Measurements from ENCODE around the gene KRT77.

The KRT77 gene

DNA sequence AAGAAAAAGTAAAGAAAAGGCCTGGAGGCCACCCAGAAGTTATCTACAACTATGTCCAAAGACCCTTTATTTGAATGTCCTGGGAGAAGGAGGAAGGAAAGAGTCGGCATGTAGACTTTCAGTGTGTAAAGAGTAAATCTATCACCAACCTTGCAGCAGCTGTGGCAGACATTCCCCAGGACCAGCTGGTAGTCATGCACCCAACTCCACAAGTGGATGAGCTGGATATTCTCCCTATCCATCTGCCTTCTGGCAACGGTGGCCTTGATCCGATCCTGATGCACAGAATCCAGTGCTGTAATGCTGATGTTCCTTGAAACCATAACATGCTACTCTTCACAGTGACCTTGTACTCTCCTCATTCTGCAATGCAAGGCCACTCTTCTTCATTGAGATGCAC is 46.5 kb upstream of the KRT77 start:
- no peaks in the 10 kb centered on the region for H3K79me1 ChIP-seq (ENCODE audit: low read depth, low read length)
- no peak overlapping the region for H3K23ac ChIP-seq (ENCODE audit: low read depth, low read length, poor library complexity)
- WGBS, 2 donors (ENCODE audit: extremely low coverage in 2 of 2, insufficient read length in 2 of 2, insufficient replicate concordance in 1 of 2), result no CpG with 5 or more reads among the region's 3 CpGs
- H2AFZ ChIP-seq (ENCODE audit: low read length), result no peak overlapping the region
- no peaks in the 10 kb centered on the region for H3K36me3 ChIP-seq (replicated peaks in 1 of 2; ENCODE audit: control insufficient read depth in 2 of 2, insufficient read depth in 2 of 2, low read length in 2 of 2)
- no peak overlapping the region for H2BK120ac ChIP-seq (ENCODE audit: low read depth, low read length)
- H3K27ac ChIP-seq (replicated peaks; ENCODE audit: low read length), result no peak overlapping the region
- no peaks in the 10 kb centered on the region for H3K4me1 ChIP-seq (ENCODE audit: control insufficient read depth in 2 of 2, insufficient read depth in 1 of 2, low read depth in 1 of 2, low read length in 2 of 2)
- H3K14ac ChIP-seq (ENCODE audit: low read length), result no peak overlapping the region
- H2BK12ac ChIP-seq (ENCODE audit: low read length), result no peak overlapping the region
- peaks cover 0 to 2% of the 10 kb centered on the region in 2 donors for H3K9me3 ChIP-seq (replicated peaks in 1 of 2; ENCODE audit: control insufficient read depth in 2 of 2, insufficient read depth in 1 of 2, low read depth in 1 of 2, low read length in 2 of 2)
- H2BK15ac ChIP-seq (ENCODE audit: low read length), result no peak overlapping the region
- H3K4me2 ChIP-seq (ENCODE audit: insufficient read depth, low read length, poor library complexity, severe bottlenecking), result no peak overlapping the region
- no peaks in the 10 kb centered on the region for H3K27me3 ChIP-seq (ENCODE audit: control insufficient read depth in 3 of 3, insufficient read depth in 3 of 3, low read depth in 1 of 3, low read length in 3 of 3)
- H4K8ac ChIP-seq (ENCODE audit: low read depth, low read length), result no peak overlapping the region
- no peak overlapping the region for H3K4ac ChIP-seq (ENCODE audit: low read length)
- no peak overlapping the region for H3K9ac ChIP-seq (ENCODE audit: low read depth, low read length, poor library complexity)
- no peak overlapping the region for H3K4me3 ChIP-seq (ENCODE audit: low read length in 2 of 2)
- DNase-seq (ENCODE audit: low spot score), result no peak
- no peak overlapping the region for H4K91ac ChIP-seq (ENCODE audit: low read depth, low read length, poor library complexity)
- H3K18ac ChIP-seq (ENCODE audit: low read length), result no peak overlapping the region
- H2AK5ac ChIP-seq (ENCODE audit: low read depth, low read length), result no peak overlapping the region
- H2BK5ac ChIP-seq (ENCODE audit: low read length), result no peak overlapping the region

DNA sequence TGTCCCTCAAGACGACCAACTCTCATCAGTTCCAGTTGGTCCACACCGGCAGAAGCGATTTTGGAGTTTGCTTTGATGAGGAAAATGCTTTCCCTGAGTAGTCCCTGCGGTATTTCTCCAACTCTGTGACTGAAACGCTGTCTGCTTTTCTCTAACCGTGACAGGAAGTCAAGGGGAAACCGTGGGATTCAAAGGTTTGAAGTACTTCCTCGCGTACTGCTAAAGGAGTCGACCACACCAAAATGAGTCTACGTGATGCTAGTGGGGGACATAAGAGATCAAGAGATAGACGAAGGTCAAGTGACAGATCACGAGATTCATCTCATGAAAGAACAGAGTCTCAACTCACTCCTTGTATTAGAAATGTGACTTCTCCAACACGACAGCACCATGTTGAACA is 45.3 kb upstream of the KRT77 start:
- H2BK12ac ChIP-seq (ENCODE audit: low read length), result no peak overlapping the region
- no peaks in the 10 kb centered on the region for H3K36me3 ChIP-seq (replicated peaks in 1 of 2; ENCODE audit: control insufficient read depth in 2 of 2, insufficient read depth in 2 of 2, low read length in 2 of 2)
- no peak overlapping the region for H2AK5ac ChIP-seq (ENCODE audit: low read depth, low read length)

DNA sequence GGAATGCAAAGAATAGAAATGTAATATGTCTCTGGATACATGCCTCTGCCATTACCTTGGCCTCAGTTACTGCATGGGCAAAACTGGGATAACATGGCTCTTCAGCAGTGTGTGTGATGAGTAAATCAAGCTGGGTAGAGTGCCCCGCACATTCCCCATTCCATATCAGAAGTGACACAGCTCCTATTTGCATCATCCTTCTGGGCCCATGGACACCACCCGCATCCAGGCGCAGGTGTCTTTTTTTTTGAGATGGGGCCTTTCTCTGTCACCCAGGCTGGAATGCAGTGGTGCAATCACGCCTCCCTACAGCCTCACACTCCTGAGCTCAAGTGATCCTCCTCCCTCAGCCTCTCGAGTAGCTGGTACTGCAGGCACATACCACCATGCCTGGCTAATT is 42.2 kb upstream of the KRT77 start:
- no peaks in the 10 kb centered on the region for H3K9me3 ChIP-seq (replicated peaks in 1 of 2; ENCODE audit: control insufficient read depth in 2 of 2, insufficient read depth in 1 of 2, low read depth in 1 of 2, low read length in 2 of 2)
- H2BK5ac ChIP-seq (ENCODE audit: low read length), result no peak overlapping the region
- no peak overlapping the region for H3K18ac ChIP-seq (ENCODE audit: low read length)
- H3K9ac ChIP-seq (ENCODE audit: low read depth, low read length, poor library complexity), result no peak overlapping the region
- H3K36me3 ChIP-seq (replicated peaks in 1 of 2; ENCODE audit: control insufficient read depth in 2 of 2, insufficient read depth in 2 of 2, low read length in 2 of 2), result no peaks in the 10 kb centered on the region
- no peak overlapping the region for H2AK5ac ChIP-seq (ENCODE audit: low read depth, low read length)
- no peaks in the 10 kb centered on the region for H3K4me1 ChIP-seq (ENCODE audit: control insufficient read depth in 2 of 2, insufficient read depth in 1 of 2, low read depth in 1 of 2, low read length in 2 of 2)
- no peak overlapping the region for H4K91ac ChIP-seq (ENCODE audit: low read depth, low read length, poor library complexity)
- no peak overlapping the region for H2BK12ac ChIP-seq (ENCODE audit: low read length)
- no peak overlapping the region for H3K14ac ChIP-seq (ENCODE audit: low read length)
- no CpG with 5 or more reads among the region's 5 CpGs for WGBS, 2 donors (ENCODE audit: extremely low coverage in 2 of 2, insufficient read length in 2 of 2, insufficient replicate concordance in 1 of 2)
- no peak overlapping the region for H4K8ac ChIP-seq (ENCODE audit: low read depth, low read length)
- no peak overlapping the region for H3K4me2 ChIP-seq (ENCODE audit: insufficient read depth, low read length, poor library complexity, severe bottlenecking)
- no peak overlapping the region for H3K4ac ChIP-seq (ENCODE audit: low read length)
- no peak overlapping the region for H2BK15ac ChIP-seq (ENCODE audit: low read length)
- no peak overlapping the region for H3K27ac ChIP-seq (replicated peaks; ENCODE audit: low read length)
- H2AFZ ChIP-seq (ENCODE audit: low read length), result no peak overlapping the region
- H3K23ac ChIP-seq (ENCODE audit: low read depth, low read length, poor library complexity), result no peak overlapping the region
- H2BK120ac ChIP-seq (ENCODE audit: low read depth, low read length), result no peak overlapping the region
- no peak overlapping the region for H3K4me3 ChIP-seq (ENCODE audit: low read length in 2 of 2)
- no peaks in the 10 kb centered on the region for H3K27me3 ChIP-seq (ENCODE audit: control insufficient read depth in 3 of 3, insufficient read depth in 3 of 3, low read depth in 1 of 3, low read length in 3 of 3)
- no peaks in the 10 kb centered on the region for H3K79me1 ChIP-seq (ENCODE audit: low read depth, low read length)
- no peak for DNase-seq (ENCODE audit: low spot score)

More for the DNA sequence above, 45.3 kb upstream of the KRT77 start:
- Histone ChIP-seq H4K8ac (ENCODE audit: low read depth, low read length) (no peak overlapping the region), H3K27me3 (ENCODE audit: control insufficient read depth in 3 of 3, insufficient read depth in 3 of 3, low read depth in 1 of 3, low read length in 3 of 3) (no peaks in the 10 kb centered on the region), H3K14ac (ENCODE audit: low read length) (no peak overlapping the region), H2BK120ac (ENCODE audit: low read depth, low read length) (no peak overlapping the region), H3K4me3 (ENCODE audit: low read length in 2 of 2) (no peak overlapping the region), H3K4ac (ENCODE audit: low read length) (no peak overlapping the region), H2AFZ (ENCODE audit: low read length) (no peak overlapping the region), H4K91ac (ENCODE audit: low read depth, low read length, poor library complexity) (no peak overlapping the region), H3K18ac (ENCODE audit: low read length) (no peak overlapping the region), H3K9ac (ENCODE audit: low read depth, low read length, poor library complexity) (no peak overlapping the region), H3K23ac (ENCODE audit: low read depth, low read length, poor library complexity) (no peak overlapping the region), H3K79me1 (ENCODE audit: low read depth, low read length) (no peaks in the 10 kb centered on the region), H2BK15ac (ENCODE audit: low read length) (no peak overlapping the region), H3K4me2 (ENCODE audit: insufficient read depth, low read length, poor library complexity, severe bottlenecking) (no peak overlapping the region), H3K9me3 (replicated peaks in 1 of 2; ENCODE audit: control insufficient read depth in 2 of 2, insufficient read depth in 1 of 2, low read depth in 1 of 2, low read length in 2 of 2) (peaks cover 0 to 2% of the 10 kb centered on the region in 2 donors), H2BK5ac (ENCODE audit: low read length) (no peak overlapping the region), H3K27ac (replicated peaks; ENCODE audit: low read length) (no peak overlapping the region), H3K4me1 (ENCODE audit: control insufficient read depth in 2 of 2, insufficient read depth in 1 of 2, low read depth in 1 of 2, low read length in 2 of 2) (no peaks in the 10 kb centered on the region)
- DNase-seq (ENCODE audit: low spot score), result no peak
- no CpG with 5 or more reads among the region's 14 CpGs for WGBS, 2 donors (ENCODE audit: extremely low coverage in 2 of 2, insufficient read length in 2 of 2, insufficient replicate concordance in 1 of 2)

DNA sequence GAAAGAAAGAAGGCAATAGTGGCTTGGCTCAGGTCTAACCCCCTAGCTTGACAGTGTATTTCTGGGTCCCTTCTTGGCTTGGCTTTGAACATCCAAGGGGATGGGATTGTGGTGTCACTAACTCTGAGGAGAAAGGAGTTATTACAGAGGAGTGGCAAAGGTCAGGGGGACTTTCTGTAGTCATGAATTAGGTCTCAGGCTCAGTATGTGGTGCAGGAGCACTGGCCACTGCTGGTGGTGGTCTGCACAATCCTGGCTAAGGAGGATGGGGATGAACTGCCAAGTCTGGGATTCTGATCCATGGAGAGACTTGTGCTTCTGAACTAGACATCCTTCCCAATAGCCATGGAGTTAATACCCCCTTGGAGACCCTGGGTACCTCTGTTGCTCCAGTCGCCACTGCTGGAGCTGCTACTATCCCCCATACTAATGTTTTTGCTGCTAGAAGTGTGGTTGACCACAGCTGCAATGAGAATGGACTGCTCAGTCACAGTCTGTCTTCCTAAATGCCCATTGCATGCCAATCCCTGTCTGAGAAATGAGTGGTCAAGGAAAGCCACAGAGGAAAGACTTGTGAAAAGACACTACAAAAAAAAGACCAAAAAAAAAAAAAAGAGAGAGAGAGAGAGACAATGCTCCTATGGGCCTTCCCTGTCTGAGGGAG is 41.3 kb upstream of the KRT77 start:
- H2BK120ac ChIP-seq (ENCODE audit: low read depth, low read length), result no peak overlapping the region
- no peaks in the 10 kb centered on the region for H3K79me1 ChIP-seq (ENCODE audit: low read depth, low read length)
- H2AFZ ChIP-seq (ENCODE audit: low read length), result no peak overlapping the region
- H3K23ac ChIP-seq (ENCODE audit: low read depth, low read length, poor library complexity), result no peak overlapping the region
- no peak overlapping the region for H3K4me3 ChIP-seq (ENCODE audit: low read length in 2 of 2)
- no peak overlapping the region for H2AK5ac ChIP-seq (ENCODE audit: low read depth, low read length)
- H4K91ac ChIP-seq (ENCODE audit: low read depth, low read length, poor library complexity), result no peak overlapping the region
- H3K36me3 ChIP-seq (replicated peaks in 1 of 2; ENCODE audit: control insufficient read depth in 2 of 2, insufficient read depth in 2 of 2, low read length in 2 of 2), result no peaks in the 10 kb centered on the region
- H3K4me2 ChIP-seq (ENCODE audit: insufficient read depth, low read length, poor library complexity, severe bottlenecking), result no peak overlapping the region
- no peak for DNase-seq (ENCODE audit: low spot score)
- H3K27ac ChIP-seq (replicated peaks; ENCODE audit: low read length), result no peak overlapping the region
- H3K14ac ChIP-seq (ENCODE audit: low read length), result no peak overlapping the region
- H2BK12ac ChIP-seq (ENCODE audit: low read length), result no peak overlapping the region
- H4K8ac ChIP-seq (ENCODE audit: low read depth, low read length), result no peak overlapping the region
- no CpG with 5 or more reads among the region's 1 CpG for WGBS, 2 donors (ENCODE audit: extremely low coverage in 2 of 2, insufficient read length in 2 of 2, insufficient replicate concordance in 1 of 2)
- no peak overlapping the region for H3K4ac ChIP-seq (ENCODE audit: low read length)
- no peak overlapping the region for H2BK15ac ChIP-seq (ENCODE audit: low read length)
- peaks cover 0 to 3% (median 0%) of the 10 kb centered on the region in 3 experiments for H3K27me3 ChIP-seq (ENCODE audit: control insufficient read depth in 3 of 3, insufficient read depth in 3 of 3, low read depth in 1 of 3, low read length in 3 of 3)
- H3K4me1 ChIP-seq (ENCODE audit: control insufficient read depth in 2 of 2, insufficient read depth in 1 of 2, low read depth in 1 of 2, low read length in 2 of 2), result no peaks in the 10 kb centered on the region
- H3K18ac ChIP-seq (ENCODE audit: low read length), result no peak overlapping the region
- no peak overlapping the region for H2BK5ac ChIP-seq (ENCODE audit: low read length)
- H3K9me3 ChIP-seq (replicated peaks in 1 of 2; ENCODE audit: control insufficient read depth in 2 of 2, insufficient read depth in 1 of 2, low read depth in 1 of 2, low read length in 2 of 2), result no peaks in the 10 kb centered on the region
- H3K9ac ChIP-seq (ENCODE audit: low read depth, low read length, poor library complexity), result no peak overlapping the region

All from neuronal stem cell (in vitro differentiated cells).